ENCODE measurements around the gene REEP3.

Gene REEP3

DNA sequence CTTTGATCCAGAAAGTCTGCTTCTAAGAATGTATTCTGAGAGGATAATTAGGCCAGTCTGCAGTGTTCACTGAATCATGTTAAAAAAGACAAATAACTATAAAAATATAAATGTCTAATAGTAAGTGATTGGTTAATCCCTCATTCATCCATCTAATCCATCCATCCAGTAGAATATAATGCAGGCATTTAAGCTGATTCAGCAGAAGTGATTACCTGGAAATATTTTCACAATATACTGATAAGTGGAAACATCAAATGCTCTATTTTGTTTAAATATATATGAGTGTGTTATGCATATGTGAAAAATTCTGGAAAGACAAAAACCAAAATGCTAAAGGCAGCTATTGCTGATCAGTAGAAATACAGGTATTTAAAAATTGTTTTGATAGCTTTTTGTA lies 152.6 kb downstream of the REEP3 start:
- Histone ChIP-seq H3K36me3 (replicated peaks; ENCODE audit: insufficient read depth, low read length) (no peaks in the 10 kb centered on the region), H3K27me3 (replicated peaks; ENCODE audit: insufficient read depth, low read length) (no peaks in the 10 kb centered on the region), H3K79me2 (ENCODE audit: low read length) (no peaks in the 10 kb centered on the region), H3K9ac (ENCODE audit: low read length) (no peak overlapping the region), H3K27ac (ENCODE audit: low read length) (no peak overlapping the region), H2AFZ (ENCODE audit: low read length) (no peak overlapping the region), H3K4me1 (ENCODE audit: low read length) (no peaks in the 10 kb centered on the region), H3K9me2 (replicated peaks; ENCODE audit: insufficient read depth, low read length) (no peaks in the 10 kb centered on the region), H3K9me3 (replicated peaks; ENCODE audit: insufficient read depth, low read length) (no peaks in the 10 kb centered on the region), H3F3A (ENCODE audit: insufficient read depth, low read length) (no peaks in the 10 kb centered on the region), H4K20me1 (ENCODE audit: insufficient read depth, low read length) (no peaks in the 10 kb centered on the region), H3K4me2 (ENCODE audit: low read depth, low read length) (no peak overlapping the region), H3K4me3 (ENCODE audit: low read length) (no peak overlapping the region)
- no peak for DNase-seq
- TF ChIP-seq CTCF (IDR thresholded peaks at IDR 0.05; ENCODE audit: low read length) (no peak), EZH2phosphoT487 (IDR thresholded peaks at IDR 0.05; ENCODE audit: low read length) (no peak), EZH2 (optimal IDR thresholded peaks at IDR 0.05; ENCODE audit: low read depth, low read length) (no peak)

Data from MM.1S (cell line).